AG09319 (cell line): ENCODE results near the gene HHIP.

Experiments used
- DNase-seq: peaks from one replicate; pipeline ENCODE4 v3.0.0-alpha.2; 2010; ENCODE audit warnings: low read depth; ENCODE audit errors: extremely low read depth
- CTCF ChIP-seq: IDR thresholded peaks from 2 replicates; pipeline ENCODE4 v1.5.1; 2011; ENCODE audit warnings: low read depth, mild to moderate bottlenecking, inconsistent platforms, low read length, moderate library complexity

HHIP gene

GRCh38 chr4:144734522-144734921 lies 88.6 kb downstream of the HHIP start:
- no peak for TF ChIP-seq CTCF
- DNase-seq, result no peak

GRCh38 chr4:144738649-144739048 lies 92.7 kb downstream of the HHIP start:
- TF ChIP-seq CTCF, result no peak
- no peak for DNase-seq

GRCh38 chr4:144739511-144740033 lies 93.6 kb downstream of the HHIP start:
- DNase-seq, result no peak

GRCh38 chr4:144740316-144740715 lies 94.4 kb downstream of the HHIP start:
- TF ChIP-seq CTCF, result no peak

More at GRCh38 chr4:144739511-144740033, 93.6 kb downstream of the HHIP start:
- TF ChIP-seq CTCF, result no peak

GRCh38 chr4:144748814-144749555 lies 103.0 kb downstream of the HHIP start:
- no peak for DNase-seq
- no peak for TF ChIP-seq CTCF

More at GRCh38 chr4:144740316-144740715, 94.4 kb downstream of the HHIP start:
- no peak for DNase-seq

GRCh38 chr4:144750348-144750747 lies 104.4 kb downstream of the HHIP start:
- DNase-seq, result no peak

More at GRCh38 chr4:144750348-144750747, 104.4 kb downstream of the HHIP start:
- no peak for TF ChIP-seq CTCF
